ENCODE data around the gene ACTN4.

DNA sequence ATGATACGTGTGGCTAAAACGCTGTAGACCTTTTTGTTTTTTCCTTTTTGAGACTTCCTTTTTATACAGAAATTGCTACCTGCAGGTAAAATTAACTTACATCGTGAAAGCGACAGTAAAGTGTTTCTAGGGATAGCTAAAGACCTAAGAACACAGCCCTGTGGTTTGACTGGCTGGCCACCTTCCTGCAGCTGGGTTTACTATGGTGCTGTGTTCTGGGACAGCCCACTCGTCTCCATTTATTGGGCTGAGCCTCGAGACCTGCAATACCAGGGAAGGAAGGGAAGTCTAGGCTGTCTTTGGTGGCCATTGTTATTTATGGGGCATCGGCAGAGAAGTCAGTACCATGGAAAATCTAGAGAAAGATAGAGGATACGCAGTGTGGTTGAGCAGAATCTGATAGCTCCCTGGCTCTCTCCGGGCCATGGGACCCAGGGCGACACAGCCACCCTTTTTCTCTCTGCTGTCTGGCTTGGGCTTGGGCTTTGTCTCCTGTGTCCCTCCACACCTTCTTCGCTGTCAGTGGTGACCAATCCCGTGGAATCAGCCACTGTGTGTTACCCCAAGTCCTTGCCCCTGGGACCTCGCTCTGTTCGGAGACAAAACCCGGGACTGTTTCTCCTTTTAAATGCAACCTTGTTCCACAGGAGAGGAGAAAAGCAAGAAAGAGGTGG is 30.9 kb downstream of the ACTN4 start:
- TF ChIP-seq, protein P1, sequence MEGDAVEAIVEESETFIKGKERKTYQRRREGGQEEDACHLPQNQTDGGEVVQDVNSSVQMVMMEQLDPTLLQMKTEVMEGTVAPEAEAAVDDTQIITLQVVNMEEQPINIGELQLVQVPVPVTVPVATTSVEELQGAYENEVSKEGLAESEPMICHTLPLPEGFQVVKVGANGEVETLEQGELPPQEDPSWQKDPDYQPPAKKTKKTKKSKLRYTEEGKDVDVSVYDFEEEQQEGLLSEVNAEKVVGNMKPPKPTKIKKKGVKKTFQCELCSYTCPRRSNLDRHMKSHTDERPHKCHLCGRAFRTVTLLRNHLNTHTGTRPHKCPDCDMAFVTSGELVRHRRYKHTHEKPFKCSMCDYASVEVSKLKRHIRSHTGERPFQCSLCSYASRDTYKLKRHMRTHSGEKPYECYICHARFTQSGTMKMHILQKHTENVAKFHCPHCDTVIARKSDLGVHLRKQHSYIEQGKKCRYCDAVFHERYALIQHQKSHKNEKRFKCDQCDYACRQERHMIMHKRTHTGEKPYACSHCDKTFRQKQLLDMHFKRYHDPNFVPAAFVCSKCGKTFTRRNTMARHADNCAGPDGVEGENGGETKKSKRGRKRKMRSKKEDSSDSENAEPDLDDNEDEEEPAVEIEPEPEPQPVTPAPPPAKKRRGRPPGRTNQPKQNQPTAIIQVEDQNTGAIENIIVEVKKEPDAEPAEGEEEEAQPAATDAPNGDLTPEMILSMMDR (IDR thresholded peaks at IDR 0.05; ENCODE audit: extremely low read depth in 1 of 2, insufficient read depth in 1 of 2, low read depth in 1 of 2, low read length in 2 of 2): no peak
- TF ChIP-seq EZH2 (IDR thresholded peaks at IDR 0.05; ENCODE audit: borderline replicate concordance, low read depth, low read length, severe bottlenecking): no peak
- TF ChIP-seq GATA2 (IDR thresholded peaks at IDR 0.05; ENCODE audit: insufficient read depth, insufficient read length, low read depth, low read length): no peak
- TF ChIP-seq POLR2A (IDR thresholded peaks at IDR 0.05; ENCODE audit: low read depth, low read length): no peak
